ENCODE results near the gene PHGDH.

GRCh38 chr1:119714583-119714982, 2.8 kb downstream of the PHGDH start:
- TF ChIP-seq TAF1 (IDR thresholded peaks at IDR 0.05; ENCODE audit: borderline replicate concordance, low read depth, low read length) (no peak), POLR2A (IDR thresholded peaks at IDR 0.05; ENCODE audit: low read depth, low read length) (no peak)

Data from GM12892 (cell line).